ENCODE measurements around the gene NRIP1. TPM values are rescaled to one million over a fixed set of nuclear protein-coding genes. Genes with fewer than 3 reads are reported as not detected.

The NRIP1 gene
- total and polyA plus RNA-seq, 2 of the 8 experiments (the other 6 are each of a cell fraction or from before 2014, with no cell fraction given) = 1.5 to 9.3 TPM

DNA sequence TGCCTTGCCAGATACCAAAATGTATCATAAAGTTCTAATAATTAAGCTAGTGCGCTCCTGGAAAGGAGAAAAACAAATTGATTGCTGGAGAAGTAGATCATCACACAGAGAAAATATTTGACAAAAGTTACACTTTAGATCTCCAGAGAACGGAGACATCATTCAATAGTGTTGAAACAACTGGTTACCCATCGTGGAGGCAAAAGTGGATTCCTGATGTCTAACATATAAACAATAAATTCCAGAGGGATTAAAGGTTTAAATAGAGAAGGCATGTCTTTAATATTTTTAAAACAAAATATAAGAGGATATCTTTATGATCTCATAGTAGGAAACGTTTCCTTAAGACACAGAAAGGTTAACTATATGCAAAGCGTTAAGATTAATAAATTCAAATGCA, 41.0 kb downstream of the NRIP1 start (continued):
- TF ChIP-seq BRCA1 (IDR thresholded peaks at IDR 0.05; ENCODE audit: low read depth, low read length) (no peak), CTCF (IDR thresholded peaks at IDR 0.05; ENCODE audit: control extremely low read depth in 1 of 3, insufficient read depth in 1 of 3, low read depth in 1 of 3, low read length in 3 of 3) (no peak), JUN (IDR thresholded peaks at IDR 0.05; ENCODE audit: low read depth, low read length) (no peak)
